HG02588 (cell line): ENCODE measurements around the gene PPHLN1.

ENCODE experiments used
- ATAC-seq: cut with Tn5 transposase; IDR thresholded peaks from one replicate; pipeline ENCODE4 v1.9.1; 2021; ENCODE audit warnings: mild to moderate bottlenecking, moderate library complexity; ENCODE audit not compliant: unreplicated experiment

The PPHLN1 gene

DNA sequence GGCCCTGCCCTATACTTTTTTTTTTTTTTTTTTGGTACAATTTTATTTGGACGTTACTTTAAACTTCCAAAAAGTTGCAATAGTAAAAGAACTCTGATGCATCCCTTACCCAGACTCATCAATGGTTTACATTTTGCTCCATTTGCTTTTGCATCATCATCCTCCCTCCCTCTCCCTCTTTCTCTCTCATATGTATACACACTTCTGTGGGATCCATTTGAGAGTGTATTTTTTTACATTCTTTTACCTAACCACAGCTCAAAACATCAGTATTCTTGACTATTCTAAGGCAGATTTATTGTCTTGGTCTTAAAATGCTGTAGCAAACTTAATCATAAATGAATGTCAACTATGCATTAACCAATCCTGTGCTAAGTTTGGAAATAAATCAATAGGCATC, 152.0 kb downstream of the PPHLN1 start:
- ATAC-seq = no peak

DNA sequence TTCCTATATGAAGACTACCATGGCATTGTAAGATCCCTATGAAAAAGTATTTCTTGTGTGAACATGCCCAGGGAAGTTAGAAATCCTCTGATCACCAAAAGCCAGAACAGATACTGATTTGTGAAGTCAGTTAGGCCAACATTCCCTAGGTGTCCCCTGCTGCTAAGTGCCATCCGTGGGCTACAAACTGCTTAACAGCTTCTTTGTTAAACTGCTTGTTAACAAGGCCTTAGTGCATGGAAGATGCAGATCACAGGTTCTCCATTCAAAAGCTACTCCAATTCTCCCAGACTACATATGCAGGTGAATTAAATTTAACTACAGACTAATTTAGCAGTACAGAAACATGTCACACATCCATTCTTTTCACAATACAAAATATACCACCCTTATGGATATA, 155.4 kb downstream of the PPHLN1 start:
- ATAC-seq = no peak

DNA sequence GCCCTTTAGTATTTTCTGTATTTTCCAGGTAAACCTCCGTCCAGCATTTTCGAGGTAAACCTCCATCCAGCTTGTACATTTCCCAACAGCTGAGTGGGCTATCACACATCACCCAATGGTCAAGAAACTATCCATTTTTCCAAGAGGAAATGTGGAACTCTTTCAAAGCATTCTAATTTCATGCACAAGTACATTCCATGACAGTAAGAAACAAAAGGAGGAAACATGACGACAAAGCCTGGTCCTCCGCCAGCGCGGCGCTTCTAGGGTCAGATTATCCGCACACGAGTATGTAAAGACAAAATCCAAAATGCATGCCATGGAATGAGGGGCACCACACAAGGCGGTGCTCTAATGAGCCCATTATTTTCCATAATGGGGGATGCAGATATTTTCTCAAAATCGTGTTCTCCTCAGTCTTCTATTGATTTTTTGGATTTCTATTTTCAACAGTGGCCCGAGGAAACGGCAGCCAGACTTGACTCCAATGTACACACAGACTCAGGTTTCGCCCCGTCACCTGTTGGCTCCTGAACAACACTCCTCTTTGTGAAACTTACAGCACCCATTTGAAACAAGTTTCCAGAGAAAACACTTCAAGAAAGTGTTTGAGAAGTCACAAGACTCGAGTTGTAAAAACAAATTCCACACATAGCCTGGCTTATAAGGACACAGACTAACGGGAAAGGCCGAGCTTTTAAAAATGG, 156.2 kb downstream of the PPHLN1 start:
- ATAC-seq = no peak

DNA sequence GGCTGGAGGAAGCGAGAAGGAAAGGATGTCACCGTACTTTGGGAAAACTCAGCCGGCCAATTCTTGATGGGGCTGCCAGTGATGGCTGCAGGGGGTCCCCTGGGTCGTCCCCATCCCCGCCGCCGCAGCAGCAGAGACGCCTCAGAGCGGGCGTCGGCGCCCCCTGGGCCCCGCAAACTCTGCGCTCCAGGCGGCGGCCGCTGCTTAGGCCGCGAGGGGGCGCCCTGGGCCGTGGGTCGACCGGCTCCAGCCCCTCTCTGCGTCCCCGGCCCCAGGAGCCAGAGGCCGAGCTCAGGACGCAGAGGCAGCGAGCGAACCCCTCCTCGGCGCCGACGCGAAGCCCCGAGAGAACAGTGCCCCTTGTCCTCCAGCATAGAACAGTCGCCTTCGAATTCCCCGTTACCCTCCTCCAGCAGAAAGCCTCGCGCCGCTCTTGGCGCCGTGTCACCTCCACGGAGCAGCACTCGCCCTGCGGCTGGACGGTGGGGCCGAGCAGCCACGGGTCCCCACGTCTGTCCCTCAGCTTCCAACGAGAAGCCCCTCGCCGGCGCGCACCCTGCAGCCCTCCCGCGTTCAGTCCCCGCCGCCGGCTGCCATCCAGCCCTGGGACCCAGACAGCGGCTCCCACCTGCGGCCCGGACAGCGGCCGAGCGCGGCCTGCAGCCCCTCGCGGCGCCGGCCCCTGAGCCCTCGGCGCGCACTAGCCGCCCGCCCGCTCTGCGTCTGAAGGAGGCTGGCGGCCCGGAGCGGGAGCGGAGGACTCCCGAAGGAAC, 157.0 kb downstream of the PPHLN1 start:
- ATAC-seq = peak; percentile 71

DNA sequence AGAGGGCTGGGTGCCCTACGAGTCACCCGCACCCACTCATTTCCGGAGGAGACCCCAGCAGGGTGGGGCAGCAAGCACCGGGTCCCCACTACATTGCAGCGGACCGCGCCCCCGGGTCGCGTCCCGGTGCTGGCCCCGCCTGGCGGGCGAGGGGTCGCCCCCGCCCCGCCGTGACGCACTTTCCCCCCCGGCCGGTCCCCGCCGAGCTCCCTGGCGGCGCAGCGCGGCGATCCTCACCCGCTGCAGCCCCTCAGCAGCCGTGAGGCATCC, 157.5 kb downstream of the PPHLN1 start:
- ATAC-seq = peak; percentile 24

DNA sequence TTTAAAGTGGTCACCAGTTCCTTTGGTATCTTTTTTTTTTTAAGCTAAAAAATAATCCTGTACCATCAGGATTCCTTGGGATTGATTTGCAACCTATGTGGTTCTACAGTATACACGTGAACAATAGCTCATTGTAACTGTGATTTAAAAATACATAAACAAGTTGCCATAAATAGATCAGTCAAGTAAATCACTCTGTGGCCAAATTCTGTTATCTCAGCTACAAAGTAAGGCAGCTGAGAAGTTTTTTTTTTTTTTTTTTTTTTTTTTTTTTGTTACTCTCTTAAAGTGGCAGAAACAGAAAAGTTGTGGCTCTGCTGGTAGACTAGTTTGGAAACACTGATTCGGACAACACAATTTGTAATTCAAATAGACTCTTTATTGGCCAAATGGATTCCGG, 159.0 kb downstream of the PPHLN1 start:
- no peak for ATAC-seq

DNA sequence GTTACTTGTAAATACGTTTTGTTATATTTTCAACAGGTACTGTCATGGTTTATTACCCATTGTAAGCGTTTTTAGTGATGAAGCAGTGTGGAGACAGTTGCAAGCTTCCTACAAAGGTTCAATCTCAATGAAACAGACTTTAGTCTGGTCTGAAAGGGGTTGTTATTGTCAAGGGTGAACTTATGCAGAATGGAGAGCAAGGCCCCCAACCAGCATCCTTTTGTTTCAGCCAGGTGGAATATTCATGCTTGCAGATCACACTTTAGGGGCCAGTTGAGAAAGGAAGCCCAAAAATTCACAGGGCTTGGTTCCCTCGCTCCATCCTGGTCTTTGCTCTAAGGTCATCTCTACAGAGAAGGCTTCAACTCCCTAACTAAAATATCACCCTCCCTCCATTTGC, 159.9 kb downstream of the PPHLN1 start:
- ATAC-seq = no peak

DNA sequence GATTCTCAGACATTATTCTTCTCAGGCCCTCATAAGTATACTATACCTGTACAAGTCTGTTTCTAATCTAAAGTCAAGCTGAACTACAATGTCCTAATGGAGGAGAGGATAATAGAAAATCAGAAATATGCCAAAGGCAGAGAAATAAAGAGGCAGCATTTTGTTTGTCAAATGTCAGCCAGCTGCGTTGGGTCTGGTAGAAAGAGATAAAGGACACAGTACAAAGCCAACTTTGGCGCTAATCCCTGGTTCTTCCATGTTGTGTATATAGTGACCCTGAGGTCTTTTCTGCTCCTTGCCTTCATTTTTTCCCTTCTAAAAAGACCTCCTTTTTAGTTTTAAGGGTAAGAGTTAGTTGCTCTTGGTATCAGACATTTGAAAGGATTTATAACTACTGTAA, 160.4 kb downstream of the PPHLN1 start:
- ATAC-seq = no peak

DNA sequence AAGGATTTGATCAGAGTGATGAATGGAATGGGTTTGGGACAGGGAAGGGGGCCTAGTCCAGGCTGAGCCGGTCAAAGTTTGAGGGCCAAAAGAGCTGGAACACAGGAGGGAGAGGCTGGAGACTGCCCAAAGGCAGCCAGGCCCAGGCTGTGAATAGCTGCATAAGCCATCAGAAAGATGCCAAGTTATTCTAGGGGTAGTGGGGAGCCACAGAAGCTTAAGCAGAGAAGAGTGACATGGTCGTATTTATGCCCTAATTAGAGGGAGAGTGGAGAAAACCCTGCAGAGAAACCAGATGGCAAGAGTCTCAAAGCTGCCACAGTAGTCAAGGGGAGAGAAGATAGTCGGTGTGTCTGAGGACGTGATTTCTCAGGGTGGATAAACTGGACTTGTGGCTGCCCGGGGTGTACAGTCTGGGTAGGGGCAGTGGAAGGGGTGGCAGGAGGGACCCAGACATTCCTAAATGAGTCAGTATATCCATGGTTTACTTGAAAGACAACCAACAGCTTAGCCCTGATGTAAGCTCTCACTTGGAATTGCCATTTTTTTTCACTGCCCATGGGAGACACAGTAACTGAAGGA, 164.4 kb downstream of the PPHLN1 start:
- ATAC-seq = no peak
